GM12864 (cell line): ENCODE measurements around the gene IFNA17.
"Not testable (repeated sequence)": the region's sequence is repeated elsewhere in the genome, so short reads cannot be mapped to it uniquely, and the experiment has no call there.

Experiments
- DNase-seq: peaks from one replicate; pipeline ENCODE4 v3.0.0-alpha.2; 2011; ENCODE audit warnings: low read depth
- H3K4me3 ChIP-seq: 2 replicates; pipeline ENCODE4 v1.5.1; 2011; ENCODE audit warnings: mild to moderate bottlenecking, low read depth, low read length, control low read depth
- CTCF ChIP-seq: IDR thresholded peaks from 2 replicates; pipeline ENCODE4 v1.5.1; 2011; ENCODE audit warnings: low read depth, mild to moderate bottlenecking, moderate library complexity, low read length, control low read depth, inconsistent platforms; ENCODE audit errors: missing control alignments

The IFNA17 gene

GRCh38 chr9:21252721-21253547 is 24.9 kb upstream of the IFNA17 start:
- TF ChIP-seq CTCF = peak; percentile 58
- no peak for DNase-seq
- no peak overlapping the region for H3K4me3 ChIP-seq

GRCh38 chr9:21251638-21252037 is 23.6 kb upstream of the IFNA17 start:
- TF ChIP-seq CTCF = no peak
- H3K4me3 ChIP-seq = no peak overlapping the region
- no peak for DNase-seq

- no peak overlapping the region for H3K4me3 ChIP-seq
- no peak for TF ChIP-seq CTCF
- DNase-seq = no peak
These were observed 23.2 kb upstream of the IFNA17 start for GRCh38 chr9:21251190-21251589.

GRCh38 chr9:21244836-21245235 is 16.8 kb upstream of the IFNA17 start:
- no peak for TF ChIP-seq CTCF
- H3K4me3 ChIP-seq = no peak overlapping the region

GRCh38 chr9:21239911-21240310 is 11.9 kb upstream of the IFNA17 start, which contains the start of gene IFNA14:
TSS of gene IFNA14 (minus strand) at chr9:21240005. CDS start at chr9:21239935, 70 bp downstream.
- no peak for DNase-seq
- no peak within 1 kb of the TSS for H3K4me3 ChIP-seq
- TF ChIP-seq CTCF = no peak

More at GRCh38 chr9:21244836-21245235, 16.8 kb upstream of the IFNA17 start:
- no peak for DNase-seq

- not testable (repeated sequence) for H3K4me3 ChIP-seq
These were observed 8.3 kb upstream of the IFNA17 start for GRCh38 chr9:21236360-21236714.

GRCh38 chr9:21235468-21236359 is 7.7 kb upstream of the IFNA17 start:
- peak; percentile 68 for TF ChIP-seq CTCF
- peak; percentile 27 for DNase-seq
- not testable (repeated sequence) for H3K4me3 ChIP-seq

More at GRCh38 chr9:21236360-21236714, 8.3 kb upstream of the IFNA17 start:
- DNase-seq = not testable (repeated sequence)
